Stimulated activated CD8-positive, alpha-beta memory T cell treated with anti-CD3 and anti-CD28 coated beads, Interleukin-15, amount 100 ng/mL, for 4 hours (primary cell): Measurements from ENCODE around the gene UBE2J1.
"Not testable (repeated sequence)": the region's sequence is repeated elsewhere in the genome, so short reads cannot be mapped to it uniquely, and the experiment has no call there.

ENCODE experiments used
- DNase-seq, 2 donors: peaks; one replicate each; pipeline ENCODE4 v3.0.0-alpha.2; 2020; ENCODE audit warnings: low read depth in 2 of 2

The UBE2J1 gene, protein sequence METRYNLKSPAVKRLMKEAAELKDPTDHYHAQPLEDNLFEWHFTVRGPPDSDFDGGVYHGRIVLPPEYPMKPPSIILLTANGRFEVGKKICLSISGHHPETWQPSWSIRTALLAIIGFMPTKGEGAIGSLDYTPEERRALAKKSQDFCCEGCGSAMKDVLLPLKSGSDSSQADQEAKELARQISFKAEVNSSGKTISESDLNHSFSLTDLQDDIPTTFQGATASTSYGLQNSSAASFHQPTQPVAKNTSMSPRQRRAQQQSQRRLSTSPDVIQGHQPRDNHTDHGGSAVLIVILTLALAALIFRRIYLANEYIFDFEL

DNA sequence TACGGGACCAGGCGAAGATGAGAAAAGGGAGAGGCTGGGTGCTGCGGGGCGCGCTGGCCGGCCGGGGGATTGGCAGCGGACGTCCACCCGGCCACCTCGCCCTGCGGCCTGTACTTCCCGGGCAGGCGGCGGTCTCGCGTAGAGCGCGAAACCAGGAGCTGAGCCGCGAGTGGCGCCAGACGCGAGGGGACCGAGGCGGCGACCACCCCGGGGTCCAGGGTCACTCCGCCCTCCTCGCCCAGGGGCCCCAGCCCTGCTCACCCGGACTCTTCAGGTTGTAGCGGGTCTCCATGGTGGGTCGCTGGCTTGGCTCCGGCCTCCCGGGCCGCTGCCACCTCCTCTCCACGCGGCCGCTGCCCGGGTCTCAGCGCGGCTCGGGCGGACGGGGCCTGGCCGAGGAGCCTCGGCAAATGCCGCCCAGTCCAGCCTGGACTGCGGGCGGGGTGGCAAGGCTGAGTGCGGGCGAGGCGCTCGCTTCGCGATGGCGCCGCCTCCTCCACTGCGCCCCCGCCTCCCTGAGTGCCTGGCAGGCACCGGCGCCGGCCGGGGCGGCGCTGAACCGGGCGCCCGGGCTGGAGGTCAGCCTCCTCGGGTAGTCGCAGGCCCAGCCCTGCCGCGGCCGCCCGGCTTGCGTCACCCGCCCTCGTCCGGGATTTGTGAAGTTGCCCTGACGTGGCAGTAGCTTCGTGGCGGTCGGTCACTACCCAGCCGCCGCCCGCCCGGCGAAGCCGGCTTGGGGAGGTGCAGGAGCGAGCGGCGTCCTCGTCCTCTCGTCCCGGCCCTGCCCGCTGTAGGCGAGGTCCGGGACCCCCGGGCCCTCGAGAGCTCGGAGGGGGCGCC is at the start of gene UBE2J1:
TSS of gene UBE2J1 (minus strand) at position 445 of the 840 bp plus-strand sequence. CDS start at position 292, 153 bp downstream.
- peak; percentile 42 to 62 for DNase-seq

DNA sequence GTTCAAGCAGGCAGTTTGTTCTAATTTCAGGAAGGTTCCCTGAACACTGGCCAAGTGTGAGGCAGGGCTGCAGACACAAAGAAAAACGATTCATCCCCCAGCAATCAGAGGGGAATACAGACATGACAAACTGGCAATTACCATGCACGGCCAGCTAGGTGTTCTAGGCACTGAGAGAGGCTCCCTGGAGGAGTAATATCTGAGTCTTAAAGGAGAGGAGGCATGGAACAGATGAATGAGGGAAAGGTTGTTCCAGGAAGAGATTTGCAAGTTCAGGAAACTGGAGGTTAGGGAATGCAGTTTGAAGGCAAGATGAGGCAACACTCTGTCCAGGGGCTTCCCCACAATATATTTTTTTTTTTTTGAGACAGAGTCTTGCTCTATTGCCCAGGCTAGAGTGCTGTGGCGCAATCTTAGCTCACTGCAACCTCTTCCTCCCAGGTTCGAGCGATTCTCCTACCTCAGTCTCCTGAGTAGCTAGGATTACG is 48.4 kb upstream of the UBE2J1 start:
- DNase-seq: no peak

DNA sequence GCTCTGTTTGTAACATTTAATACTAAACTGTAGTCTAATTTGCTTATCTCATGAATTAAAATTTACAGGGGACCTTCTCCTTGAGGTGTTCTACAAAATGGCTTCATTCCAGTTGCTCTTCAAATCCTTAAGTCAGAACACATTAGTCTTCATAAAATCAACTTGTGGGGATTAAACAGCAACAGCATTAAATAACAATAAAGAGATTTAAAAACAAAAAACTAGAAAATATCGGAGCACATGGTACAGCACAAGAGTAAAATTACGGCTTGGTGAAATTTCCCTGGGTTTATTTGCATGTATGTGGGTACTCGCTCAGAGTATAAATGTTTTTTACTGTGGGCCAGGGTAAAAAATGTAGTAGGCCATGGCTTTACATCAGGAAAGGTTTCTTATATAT is 47.5 kb upstream of the UBE2J1 start:
- no peak for DNase-seq

DNA sequence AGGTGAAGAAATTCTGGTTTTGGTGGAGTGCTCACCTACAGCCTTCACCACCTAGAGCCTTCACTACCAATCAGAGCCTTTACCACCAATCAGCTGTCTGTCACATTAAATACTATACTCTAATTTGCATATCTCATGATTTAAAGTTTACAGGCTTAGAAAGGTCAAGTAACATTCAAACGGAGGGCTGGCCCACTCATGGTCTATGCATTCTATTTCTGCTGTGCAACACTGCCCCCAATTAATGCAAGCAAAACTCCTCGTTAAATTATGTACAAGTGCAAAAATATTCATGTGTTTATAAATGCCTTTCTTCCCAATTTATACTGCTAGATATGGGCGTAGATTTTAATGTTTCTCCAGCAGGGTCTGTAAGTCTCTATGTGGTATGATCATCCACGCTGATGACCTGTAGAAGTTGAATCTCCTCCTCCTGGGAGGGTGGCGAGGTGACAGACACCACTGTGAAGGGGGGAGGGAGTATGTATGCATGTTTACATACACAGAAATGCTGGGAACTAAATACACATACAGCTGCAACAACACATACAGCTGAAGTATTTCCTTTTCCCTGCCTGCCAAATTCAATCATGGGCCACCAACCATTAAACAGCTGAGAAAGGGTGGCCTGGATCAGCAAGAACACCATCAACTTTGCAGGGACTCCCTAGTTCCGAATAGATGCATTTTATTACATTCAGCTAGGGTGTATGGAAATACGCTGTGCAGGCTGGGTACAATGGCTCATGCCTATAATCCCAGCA is 46.4 kb upstream of the UBE2J1 start:
- no peak for DNase-seq

DNA sequence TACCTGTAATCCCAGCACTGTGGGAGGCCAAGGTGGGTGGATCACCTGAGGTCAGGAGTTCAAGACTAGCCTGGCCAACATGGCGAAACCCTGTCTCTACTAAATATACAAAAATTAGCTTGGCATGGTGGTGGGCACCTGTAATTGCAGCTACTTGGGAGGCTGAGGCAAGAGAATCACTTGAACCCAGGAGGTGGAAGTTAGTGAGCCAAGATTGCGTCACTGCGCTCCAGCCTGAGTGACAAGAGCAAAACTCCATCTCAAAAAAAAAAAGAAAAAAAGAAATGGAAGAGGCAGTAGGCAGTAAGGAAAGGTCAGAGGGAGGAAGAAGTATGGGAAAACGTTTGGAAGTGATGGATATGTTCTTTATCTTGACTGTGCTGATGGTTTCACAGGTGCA is 45.4 kb upstream of the UBE2J1 start:
- DNase-seq: not testable (repeated sequence)

DNA sequence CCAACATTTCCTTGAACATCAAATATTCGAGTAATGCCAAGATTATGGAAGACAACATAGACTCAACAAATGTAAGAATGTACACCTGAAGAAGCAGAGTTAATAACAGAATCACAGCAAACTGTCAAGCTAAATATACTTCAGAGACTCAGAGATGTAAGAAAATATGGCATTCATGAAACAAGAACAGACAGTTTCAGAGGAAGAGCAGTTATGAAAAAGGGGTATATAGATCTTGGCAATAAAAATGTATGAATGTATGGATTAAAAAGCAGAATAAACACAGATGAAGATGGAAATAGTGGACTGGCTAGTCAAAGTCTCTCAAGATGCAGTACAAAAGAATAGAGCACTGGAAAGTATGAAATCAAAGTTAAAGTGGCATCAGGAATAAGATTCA is 41.1 kb upstream of the UBE2J1 start:
- no peak for DNase-seq

DNA sequence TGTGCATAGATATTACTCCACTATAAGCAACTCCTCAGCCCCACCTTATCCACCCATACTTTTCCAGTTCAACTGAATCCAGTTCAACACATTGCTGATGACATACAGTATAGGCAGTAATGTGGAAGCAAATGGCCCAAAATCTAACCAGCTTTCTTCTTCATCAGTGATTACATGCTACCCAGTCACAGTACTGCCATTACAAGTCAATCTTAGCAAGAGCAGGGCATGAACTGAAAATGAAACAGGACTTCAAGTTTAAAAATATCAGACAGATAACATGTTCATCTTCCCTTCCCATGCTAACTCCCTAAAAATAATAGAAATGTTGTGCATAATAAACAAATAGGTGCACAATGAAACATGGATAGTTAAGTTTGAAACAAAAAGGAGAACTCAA is 40.3 kb upstream of the UBE2J1 start:
- no peak for DNase-seq

DNA sequence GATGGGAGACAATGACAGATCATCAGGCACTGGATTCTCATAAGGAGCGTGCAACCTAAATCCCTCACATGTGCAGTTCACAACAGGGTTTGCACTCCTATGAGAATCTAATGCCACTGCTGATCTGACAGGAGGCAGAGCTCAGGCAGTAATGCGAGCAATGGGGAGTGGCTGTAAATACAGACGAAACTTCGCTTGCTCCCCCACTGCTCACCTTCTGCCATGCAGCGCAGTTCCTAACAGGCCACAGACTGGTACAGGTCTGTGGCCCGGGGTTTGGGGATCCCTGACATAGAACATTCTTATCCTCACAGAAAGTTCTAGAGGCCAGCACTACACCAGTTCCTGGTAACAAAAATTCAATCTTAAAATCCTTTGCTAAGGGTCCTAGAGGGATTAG is 36.3 kb upstream of the UBE2J1 start:
- DNase-seq: no peak

DNA sequence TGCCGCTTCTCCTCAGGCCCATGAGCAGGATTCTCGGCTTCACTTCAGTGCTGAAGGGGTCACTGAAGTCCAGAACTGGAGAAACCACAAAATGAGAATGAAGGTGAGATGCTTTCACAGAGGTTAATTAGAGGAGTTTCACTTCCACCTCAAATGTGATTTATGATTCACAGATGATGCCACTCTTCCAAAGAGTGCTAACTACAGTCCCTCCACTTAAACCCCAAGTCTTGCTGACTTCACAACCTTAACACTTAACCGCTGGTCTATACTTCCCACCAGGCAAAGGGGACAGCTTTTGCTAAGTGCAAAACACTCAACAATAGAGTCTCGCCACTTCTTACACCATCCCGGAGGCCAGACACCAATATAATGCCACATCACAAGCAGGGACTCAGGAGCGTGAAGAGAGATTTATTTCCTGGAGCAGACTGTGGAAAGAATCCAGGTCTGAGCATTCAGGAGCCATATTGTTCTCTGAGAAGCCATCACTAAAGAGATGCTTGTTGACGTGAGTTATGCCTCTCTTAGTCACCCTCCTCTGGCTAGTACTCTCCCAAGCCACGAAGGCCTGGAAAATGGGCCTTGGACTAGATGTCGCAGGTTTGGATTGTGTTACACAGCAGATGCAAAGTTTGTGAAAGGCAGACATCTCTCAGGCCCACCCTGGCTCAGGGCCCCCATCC is 35.1 kb upstream of the UBE2J1 start:
- no peak for DNase-seq

DNA sequence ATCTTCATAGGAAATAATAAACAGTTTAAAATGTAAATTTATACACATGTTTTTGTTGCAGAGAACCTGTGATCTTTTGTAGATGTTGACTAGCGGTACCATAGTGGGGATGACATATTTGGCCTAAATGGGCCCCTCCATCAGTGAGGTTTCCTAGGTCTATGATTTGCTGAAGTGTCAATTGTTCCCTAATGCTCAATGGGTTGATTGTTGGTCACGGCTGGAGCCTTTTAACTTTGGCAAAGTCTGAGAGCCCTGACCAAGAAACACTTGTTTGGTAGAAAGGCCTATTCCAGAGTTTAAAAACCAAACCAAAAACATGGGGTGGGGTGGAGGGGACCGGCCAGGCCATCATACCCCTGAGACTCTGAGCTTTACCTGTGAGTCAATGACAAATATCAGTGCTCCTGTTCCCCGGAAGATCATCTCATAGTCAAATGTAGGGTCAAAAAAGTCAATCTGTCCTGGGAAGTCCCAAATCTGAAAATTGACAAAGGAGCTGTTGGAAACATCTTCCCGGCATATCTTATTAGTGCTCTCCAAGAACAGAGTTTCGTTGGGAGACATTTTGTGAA is 34.5 kb upstream of the UBE2J1 start:
- no peak for DNase-seq

DNA sequence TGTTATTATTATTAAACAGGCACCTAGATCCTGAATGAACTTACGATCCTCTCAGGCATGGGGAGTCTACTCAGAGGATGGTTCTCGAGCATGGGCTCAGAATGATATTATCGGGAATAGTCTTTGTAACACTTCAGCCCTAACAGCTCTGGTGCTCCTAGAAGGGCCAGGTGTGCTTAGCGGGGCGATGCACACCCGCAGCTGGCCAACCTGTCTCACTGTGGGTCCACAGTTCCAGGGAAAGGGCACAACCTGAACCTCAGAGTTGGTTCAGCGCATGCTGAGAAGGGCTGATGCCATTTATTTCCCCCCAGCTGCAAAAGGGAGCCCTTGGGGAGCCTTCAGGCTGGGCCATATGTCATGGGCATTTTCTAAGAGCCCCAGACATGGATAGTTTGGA is 33.3 kb upstream of the UBE2J1 start:
- no peak for DNase-seq

DNA sequence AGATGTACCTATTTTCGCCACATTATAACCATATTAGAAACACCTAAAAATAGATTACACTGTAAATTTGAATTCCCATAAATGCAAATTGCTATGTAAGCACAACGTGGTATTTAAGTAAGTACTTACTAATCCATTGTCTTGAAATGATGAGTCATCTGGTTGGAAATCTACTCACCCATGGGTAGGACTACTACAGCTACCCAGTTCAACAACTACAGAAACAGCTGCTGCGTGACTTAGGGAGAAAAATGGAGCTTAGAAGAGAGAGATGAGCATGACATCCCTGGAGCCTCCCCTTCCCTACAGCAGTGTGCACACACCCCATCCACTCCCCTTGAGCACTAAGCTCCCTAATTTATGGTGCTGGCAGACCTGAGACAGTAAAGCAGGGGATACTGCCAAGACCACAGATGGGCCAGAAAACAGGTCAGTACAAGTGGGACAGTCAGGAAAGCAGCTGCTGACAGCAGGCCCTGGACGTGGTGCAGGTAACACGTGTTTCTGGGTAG is 32.7 kb upstream of the UBE2J1 start:
- DNase-seq: no peak

DNA sequence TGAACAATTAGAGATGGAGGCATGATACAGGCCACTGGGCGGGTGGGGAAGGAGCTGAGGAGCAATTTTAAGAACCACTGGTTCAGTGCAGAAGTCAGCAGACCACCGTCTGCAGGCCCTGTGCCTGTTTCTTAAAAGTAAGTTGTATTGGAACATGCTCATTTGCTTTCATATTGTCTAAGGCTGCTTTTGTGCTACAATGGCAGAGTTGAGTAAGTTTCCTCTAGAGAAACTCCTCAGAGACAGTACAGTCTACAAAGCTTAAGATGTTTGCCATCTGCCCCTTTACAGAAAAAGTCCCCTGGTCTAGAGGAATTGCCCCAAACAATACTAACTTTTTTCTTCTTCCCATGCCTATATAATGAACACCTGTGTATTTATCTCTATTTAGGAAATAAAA is 28.5 kb upstream of the UBE2J1 start:
- no peak for DNase-seq

DNA sequence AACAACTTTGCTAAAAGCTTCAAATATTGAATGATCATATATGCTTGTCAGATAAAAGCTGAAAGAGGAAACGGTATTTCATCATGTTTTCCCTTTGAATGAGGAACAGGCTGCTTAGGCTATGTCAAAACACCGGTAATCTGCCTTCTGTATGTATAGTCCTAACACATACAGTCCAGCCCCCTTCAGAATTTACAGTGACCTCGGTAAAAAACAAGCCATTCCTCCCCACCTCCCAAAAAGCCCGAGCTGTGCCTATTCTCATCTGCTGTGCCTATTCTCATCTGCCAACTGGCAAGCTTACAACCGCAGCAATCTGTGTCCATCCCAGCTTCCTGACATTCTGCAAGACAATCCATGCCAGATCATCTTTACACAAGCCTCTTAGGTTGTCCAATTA is 26.8 kb upstream of the UBE2J1 start:
- no peak for DNase-seq

DNA sequence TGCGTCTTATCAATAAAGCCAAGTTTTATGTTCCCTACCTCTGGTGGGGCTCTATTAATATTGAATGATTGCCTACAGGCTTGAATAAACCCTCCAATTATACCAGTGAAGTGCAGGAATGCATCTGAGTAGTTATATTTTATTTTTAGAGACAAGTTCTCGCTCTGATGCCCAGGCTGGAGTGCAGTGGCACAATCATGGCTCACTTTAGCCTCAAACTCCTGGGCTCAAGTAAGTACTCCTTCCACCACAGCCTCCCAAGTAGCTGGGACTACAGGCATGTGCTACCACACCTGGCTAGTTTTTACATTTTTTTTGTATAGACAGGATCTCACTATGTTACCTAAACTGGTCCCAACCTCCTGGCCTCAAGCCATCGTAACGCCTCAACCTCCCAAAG is 26.1 kb upstream of the UBE2J1 start:
- DNase-seq: no peak

DNA sequence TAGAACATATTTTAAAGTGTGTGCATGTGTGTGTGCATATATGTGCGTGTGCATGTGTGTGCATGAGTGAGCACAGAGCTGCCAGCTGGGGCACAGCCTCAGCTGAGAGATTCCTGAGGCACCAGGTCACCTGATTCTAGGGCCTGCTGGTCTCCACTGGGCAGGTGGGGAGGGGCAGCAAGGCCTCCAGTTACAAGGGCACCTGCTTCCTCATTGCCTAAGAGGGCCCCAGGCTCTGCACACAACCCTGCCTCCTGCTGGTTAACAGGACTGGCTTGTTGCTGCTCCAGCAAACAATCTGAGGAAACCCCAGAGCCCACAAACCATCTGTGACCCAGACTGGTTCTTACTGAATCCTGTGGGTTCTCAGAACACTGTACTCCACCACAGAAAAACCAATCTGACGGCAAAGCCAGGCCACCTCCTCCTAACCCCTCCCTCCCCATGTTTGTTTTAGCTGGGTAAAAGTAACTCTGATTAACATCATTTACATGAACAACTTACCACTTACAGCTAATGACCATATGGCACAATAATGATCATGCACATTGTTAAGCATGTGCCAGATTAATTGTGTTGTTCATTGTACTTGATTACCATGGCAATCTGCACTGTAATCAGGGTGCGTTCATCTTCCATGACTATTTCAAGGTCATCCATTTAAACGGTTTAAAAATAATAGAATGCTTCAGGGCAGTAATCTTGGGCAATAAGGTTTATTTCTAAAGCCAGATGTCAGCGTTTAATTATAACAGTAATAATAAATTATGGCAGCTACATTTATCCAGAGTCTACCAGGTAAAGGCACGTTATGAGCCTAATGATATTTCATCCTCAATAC is 23.1 kb upstream of the UBE2J1 start:
- DNase-seq: peak; percentile 35 to 44

DNA sequence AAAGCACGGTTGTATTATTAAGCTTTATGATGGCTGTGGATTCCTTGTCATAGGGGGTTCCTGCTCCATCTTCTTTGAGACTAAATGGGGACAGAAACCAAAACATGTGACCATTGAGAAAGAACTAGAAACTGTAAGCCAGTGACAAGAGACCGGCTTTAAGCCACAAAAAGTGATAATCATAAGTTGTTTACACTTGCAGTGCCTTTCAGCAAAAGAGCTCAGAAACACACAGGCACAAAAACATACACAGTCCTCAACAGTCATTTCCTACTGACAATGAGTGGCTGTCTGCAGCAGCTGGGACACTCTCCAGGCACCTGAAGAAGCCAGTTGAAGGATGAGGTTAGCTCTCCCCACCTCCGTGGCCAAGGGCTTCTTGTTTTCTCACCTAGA is 20.0 kb upstream of the UBE2J1 start:
- DNase-seq: no peak

DNA sequence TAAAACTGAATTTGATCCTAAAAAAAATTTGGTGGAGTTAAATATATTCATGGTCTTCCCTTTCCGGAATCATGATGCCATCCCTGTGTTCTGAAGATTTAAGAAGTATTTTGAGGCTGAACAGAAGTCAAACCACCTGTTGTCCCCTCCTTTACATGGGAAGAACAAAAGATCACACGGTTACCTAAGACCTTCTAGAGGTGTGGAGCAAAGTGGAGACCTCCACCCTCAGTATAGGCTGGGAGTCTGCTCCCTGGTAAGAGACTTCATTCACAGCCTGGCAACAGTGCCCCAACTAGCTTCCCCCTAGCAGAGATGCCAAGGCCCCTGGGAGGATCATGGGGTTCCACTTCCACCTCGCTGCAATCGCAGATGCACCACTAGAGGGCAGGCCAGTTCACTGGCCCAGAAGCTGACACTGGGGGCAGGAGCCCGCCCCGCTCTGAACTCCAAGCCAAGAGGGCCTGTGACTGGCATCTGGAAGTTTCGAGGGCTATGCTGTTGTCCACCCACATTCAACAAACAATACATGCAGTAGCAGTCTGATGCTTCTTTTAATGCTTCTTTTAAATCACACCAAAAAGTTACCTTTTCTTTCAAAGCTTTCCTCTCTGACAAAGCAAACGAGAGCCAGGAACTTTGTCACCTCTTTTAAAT is 19.5 kb upstream of the UBE2J1 start:
- DNase-seq: peak; percentile 65

DNA sequence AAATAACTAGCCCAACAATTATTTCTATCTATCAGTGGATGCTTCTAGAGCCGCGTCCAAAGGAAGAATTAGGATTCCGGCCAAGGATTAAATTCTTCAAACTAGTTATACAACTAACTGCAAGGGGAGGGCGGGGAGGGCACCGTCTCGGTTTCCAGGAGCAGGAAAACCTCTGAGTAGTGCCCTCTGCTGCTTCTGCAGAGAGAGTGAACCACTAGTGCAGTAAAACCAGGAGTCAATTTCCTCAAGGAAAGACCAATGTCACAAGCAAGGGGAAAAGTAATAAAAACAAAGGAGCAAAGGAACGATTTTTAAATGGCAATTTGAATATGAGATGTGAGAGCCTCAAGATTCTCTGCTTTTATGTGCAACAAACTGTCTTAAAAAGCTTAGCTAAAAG is 16.5 kb upstream of the UBE2J1 start:
- DNase-seq: no peak

DNA sequence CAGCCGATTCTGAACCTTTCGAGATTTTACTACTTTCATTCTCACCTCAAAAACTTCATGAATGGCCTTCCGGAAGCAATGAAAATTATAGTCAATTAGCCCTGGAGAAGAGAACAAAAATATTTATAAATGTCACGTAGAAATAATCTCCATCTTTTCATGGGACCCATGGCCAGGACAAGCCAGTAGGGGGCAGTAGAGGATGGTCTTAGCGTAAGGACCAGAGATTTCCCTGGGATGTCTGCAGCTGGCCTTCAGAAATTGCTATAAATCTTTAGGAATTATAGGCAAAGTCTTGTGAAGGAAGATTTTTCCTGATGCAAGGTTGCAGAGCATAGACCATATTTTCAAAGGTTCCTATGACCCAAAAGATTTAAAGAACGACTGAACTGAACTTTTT is 15.6 kb upstream of the UBE2J1 start:
- DNase-seq: no peak
